ENCODE data around the gene FXYD1. TPM values are rescaled to one million over a fixed set of nuclear protein-coding genes. Genes with fewer than 3 reads are reported as not detected.

FXYD1 gene
- polyA plus RNA-seq, 2 of the 4 experiments (the other 2 are of a cell fraction), result not detected

GRCh38 chr19:35143231-35143715, 4.6 kb downstream of the FXYD1 start, which contains the start of gene FXYD7:
FXYD7 (plus strand) TSS chr19:35143255; CDS start chr19:35143334, 79 bp downstream.
- no peaks in the 10 kb centered on the region for H3K9me3 ChIP-seq
- peak within 1 kb of the TSS; percentile 4 to 59; a peak in 3 of 6 replicates for H3K27ac ChIP-seq
- peak within 1 kb of the TSS; percentile 36 for H3K4me3 ChIP-seq
- WGBS (ENCODE audit: missing lambda C conversion rate), result 14% methylated on average over 20 of the region's 31 CpGs
- no peak for FAIRE-seq
- no peak for DNase-seq (ENCODE audit: low read depth in 1 of 2, low spot score in 1 of 2)
- no peak for ATAC-seq
- TF ChIP-seq CEBPB (IDR thresholded peaks at IDR 0.05), result no peak
- TF ChIP-seq CTCF (IDR thresholded peaks at IDR 0.05), result peak; percentile 1; the same call in 2 of the 3 replicates
- ChIA-PET CTCF (interaction anchor here (0.6 to 11.0 kb wide), 19 partner anchors 8 to 379 kb away, joined by 3 to 163 read pairs (median 4); partner anchors contain the start of genes FXYD3, FXYD5, LGI4 and USF2), POLR2A (no interaction called here)
- H3K4me2 ChIP-seq, result peak within 1 kb of the TSS; percentile 83
- H3K4me1 ChIP-seq, result peaks cover 46% of the 10 kb centered on the region

- ChIA-PET POLR2A (no interaction called here), CTCF (interaction anchor here (0.6 to 11.0 kb wide), 14 partner anchors 8 to 295 kb away, joined by 3 to 163 read pairs (median 4); partner anchors contain the start of genes FXYD3, FXYD5, LGI4 and USF2)
- Histone ChIP-seq H3K27ac (no peak overlapping the region), H3K4me2 (0 out of 3 replicates have a peak overlapping the region, but pooled peaks have one; percentile 83), H3K9me3 (no peaks in the 10 kb centered on the region), H3K4me1 (peaks cover 46% of the 10 kb centered on the region), H3K4me3 (no peak overlapping the region)
- ATAC-seq (no peak), FAIRE-seq (no peak), DNase-seq (ENCODE audit: low read depth in 1 of 2, low spot score in 1 of 2) (no peak)
- TF ChIP-seq SREBF2 (IDR thresholded peaks at IDR 0.05) (no peak), NFE2L2 (conservative IDR thresholded peaks at IDR 0.05; ENCODE audit: low read length) (no peak)
- 26% methylated on average over 3 of the region's 3 CpGs for WGBS (ENCODE audit: missing lambda C conversion rate)
These were observed 5.2 kb downstream of the FXYD1 start for GRCh38 chr19:35143818-35144217.

- Histone ChIP-seq H3K4me1 (peaks cover 46% of the 10 kb centered on the region), H3K4me3 (no peak overlapping the region), H3K9me3 (no peaks in the 10 kb centered on the region), H3K27ac (no peak overlapping the region), H3K4me2 (0 out of 3 replicates have a peak overlapping the region, but pooled peaks have one; percentile 23)
- 32% methylated on average over 6 of the region's 6 CpGs for WGBS (ENCODE audit: missing lambda C conversion rate)
- ChIA-PET POLR2A (no interaction called here), CTCF (interaction anchor here (0.6 to 9.4 kb wide), 14 partner anchors 9 to 351 kb away, joined by 3 to 163 read pairs (median 5); partner anchors contain the start of genes FXYD5, LGI4 and USF2)
- DNase-seq (ENCODE audit: low read depth in 1 of 2, low spot score in 1 of 2) (no peak), ATAC-seq (no peak), FAIRE-seq (no peak)
- TF ChIP-seq PBX3 (IDR thresholded peaks at IDR 0.05) (no peak), TFCP2L1 (CRISPR knock-in tag; IDR thresholded peaks at IDR 0.05) (no peak), HES2 (IDR thresholded peaks at IDR 0.05) (no peak), CEBPB (IDR thresholded peaks at IDR 0.05) (no peak), BHLHE40 (IDR thresholded peaks at IDR 0.05; ENCODE audit: low read depth, low read length) (no peak), MAFK (IDR thresholded peaks at IDR 0.05; ENCODE audit: partially characterized antibody) (no peak), RCOR1 (IDR thresholded peaks at IDR 0.05; ENCODE audit: low read depth, low read length) (no peak), NFE2L2 (conservative IDR thresholded peaks at IDR 0.05; ENCODE audit: low read length) (no peak), ESRRA (IDR thresholded peaks at IDR 0.05; ENCODE audit: borderline replicate concordance, low read length) (no peak), POLR2AphosphoS2 (conservative IDR thresholded peaks at IDR 0.05; ENCODE audit: low read length) (no peak), HOXA7 (CRISPR knock-in tag; IDR thresholded peaks at IDR 0.05) (no peak), CTCF (IDR thresholded peaks at IDR 0.05) (no peak), PHF8 (IDR thresholded peaks at IDR 0.05; ENCODE audit: borderline replicate concordance, low read depth) (no peak), RFX5 (IDR thresholded peaks at IDR 0.05) (no peak), POLR2A (IDR thresholded peaks at IDR 0.05; ENCODE audit: low read length) (no peak), BCL3 (IDR thresholded peaks at IDR 0.05) (no peak), ZSCAN20 (CRISPR knock-in tag; IDR thresholded peaks at IDR 0.05) (no peak)
These were observed 5.6 kb downstream of the FXYD1 start for GRCh38 chr19:35144259-35144599.

Measured in A549 (cell line).